OCI-LY1 (cell line): ENCODE data around the gene EMSY.

Experiments
- H2AFZ ChIP-seq: fragments of 200-600 bp; sonication (generic), shearing (Covaris generic); 2 replicates; pipeline ENCODE4 v1.6.0; 2014; ENCODE audit warnings: antibody characterized with exemption, mild to moderate bottlenecking, low read length
- H3F3A ChIP-seq: fragments of 200-600 bp; sonication (generic), shearing (Covaris generic); 2 replicates; pipeline ENCODE4 v1.6.0; 2014; ENCODE audit warnings: mild to moderate bottlenecking, antibody characterized with exemption, low read length, moderate library complexity; ENCODE audit not compliant: insufficient read depth
- H3K27ac ChIP-seq: fragments of 200-600 bp; sonication (generic); 2 replicates; pipeline ENCODE4 v1.5.1; 2014; ENCODE audit warnings: low read length, mixed run types, mild to moderate bottlenecking, low read depth; ENCODE audit not compliant: poor library complexity, severe bottlenecking
- H3K27me3 ChIP-seq: fragments of 200-600 bp; sonication (generic); 2 replicates; pipeline ENCODE4 v1.6.0; 2014; ENCODE audit warnings: antibody characterized with exemption, mild to moderate bottlenecking, low read length, moderate library complexity; ENCODE audit not compliant: insufficient read depth
- H3K36me3 ChIP-seq: fragments of 200-600 bp; sonication (generic); 2 replicates; pipeline ENCODE4 v1.6.1; 2014; ENCODE audit warnings: mild to moderate bottlenecking, antibody characterized with exemption, low read length, moderate library complexity, mixed read lengths; ENCODE audit not compliant: insufficient read depth
- H3K4me1 ChIP-seq: fragments of 200-600 bp; sonication (generic); 2 replicates; pipeline ENCODE4 v1.5.1; 2014; ENCODE audit warnings: mild to moderate bottlenecking, low read length, moderate library complexity; ENCODE audit not compliant: insufficient read depth, severe bottlenecking
- H3K4me2 ChIP-seq: fragments of 200-600 bp; sonication (generic), shearing (Covaris generic); 2 replicates; pipeline ENCODE4 v1.6.1; 2014; ENCODE audit warnings: low read length
- H3K4me3 ChIP-seq: fragments of 200-600 bp; sonication (generic); 2 replicates; pipeline ENCODE4 v1.5.1; 2014; ENCODE audit warnings: low read length, low read depth, mild to moderate bottlenecking, mixed read lengths; ENCODE audit not compliant: poor library complexity, severe bottlenecking
- H3K79me2 ChIP-seq: fragments of 200-600 bp; shearing (Covaris generic); 2 replicates; pipeline ENCODE4 v1.6.1; 2016; ENCODE audit warnings: mixed run types, low read length, mixed read lengths; ENCODE audit not compliant: insufficient read depth
- H3K9ac ChIP-seq: fragments of 200-600 bp; sonication (generic), shearing (Covaris generic); 2 replicates; pipeline ENCODE4 v1.6.1; 2014; ENCODE audit warnings: mild to moderate bottlenecking, low read length, mixed read lengths
- H3K9me2 ChIP-seq: fragments of 200-600 bp; sonication (generic), shearing (Covaris generic); 2 replicates; pipeline ENCODE4 v1.6.1; 2014; ENCODE audit warnings: low read depth, mild to moderate bottlenecking, low read length, mixed read lengths
- H3K9me3 ChIP-seq: fragments of 200-600 bp; shearing (Covaris generic); 2 replicates; pipeline ENCODE4 v1.6.1; 2014; ENCODE audit warnings: low read length, mixed read lengths
- H4K20me1 ChIP-seq: fragments of 200-600 bp; sonication (generic), shearing (Covaris generic); 2 replicates; pipeline ENCODE4 v1.6.0; 2016; ENCODE audit warnings: mild to moderate bottlenecking, low read length; ENCODE audit not compliant: insufficient read depth
- EZH2 ChIP-seq: fragments of 200-600 bp; sonication (generic), shearing (Covaris generic); IDR thresholded peaks from 2 replicates; pipeline ENCODE4 v1.8.0; 2017; ENCODE audit warnings: borderline replicate concordance, mixed run types, mild to moderate bottlenecking, antibody characterized with exemption, low read length, moderate library complexity, mixed read lengths
- TF ChIP-seq, protein P1 (sequence below): fragments of 200-600 bp; sonication (generic), shearing (Covaris generic); IDR thresholded peaks from 2 replicates; pipeline ENCODE4 v1.5.1; 2017; ENCODE audit warnings: mild to moderate bottlenecking, antibody characterized with exemption, low read length, moderate library complexity, mixed read lengths

The EMSY gene

GRCh38 chr11:76588455-76589325 lies 143.9 kb downstream of the EMSY start:
- no peaks in the 10 kb centered on the region for H3K27me3 ChIP-seq
- no peaks in the 10 kb centered on the region for H3K79me2 ChIP-seq
- TF ChIP-seq EZH2, result no peak
- TF ChIP-seq, protein P1, sequence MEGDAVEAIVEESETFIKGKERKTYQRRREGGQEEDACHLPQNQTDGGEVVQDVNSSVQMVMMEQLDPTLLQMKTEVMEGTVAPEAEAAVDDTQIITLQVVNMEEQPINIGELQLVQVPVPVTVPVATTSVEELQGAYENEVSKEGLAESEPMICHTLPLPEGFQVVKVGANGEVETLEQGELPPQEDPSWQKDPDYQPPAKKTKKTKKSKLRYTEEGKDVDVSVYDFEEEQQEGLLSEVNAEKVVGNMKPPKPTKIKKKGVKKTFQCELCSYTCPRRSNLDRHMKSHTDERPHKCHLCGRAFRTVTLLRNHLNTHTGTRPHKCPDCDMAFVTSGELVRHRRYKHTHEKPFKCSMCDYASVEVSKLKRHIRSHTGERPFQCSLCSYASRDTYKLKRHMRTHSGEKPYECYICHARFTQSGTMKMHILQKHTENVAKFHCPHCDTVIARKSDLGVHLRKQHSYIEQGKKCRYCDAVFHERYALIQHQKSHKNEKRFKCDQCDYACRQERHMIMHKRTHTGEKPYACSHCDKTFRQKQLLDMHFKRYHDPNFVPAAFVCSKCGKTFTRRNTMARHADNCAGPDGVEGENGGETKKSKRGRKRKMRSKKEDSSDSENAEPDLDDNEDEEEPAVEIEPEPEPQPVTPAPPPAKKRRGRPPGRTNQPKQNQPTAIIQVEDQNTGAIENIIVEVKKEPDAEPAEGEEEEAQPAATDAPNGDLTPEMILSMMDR, result no peak
- no peaks in the 10 kb centered on the region for H3K9me3 ChIP-seq
- H3K27ac ChIP-seq, result no peak overlapping the region
- no peak overlapping the region for H2AFZ ChIP-seq
- no peak overlapping the region for H3K4me3 ChIP-seq
- H3K9ac ChIP-seq, result no peak overlapping the region
- no peaks in the 10 kb centered on the region for H3K4me1 ChIP-seq
- H3K9me2 ChIP-seq, result no peaks in the 10 kb centered on the region
- no peak overlapping the region for H3K4me2 ChIP-seq
- H3F3A ChIP-seq, result no peaks in the 10 kb centered on the region
- H3K36me3 ChIP-seq, result no peaks in the 10 kb centered on the region
- no peaks in the 10 kb centered on the region for H4K20me1 ChIP-seq

- no peaks in the 10 kb centered on the region for H3K9me3 ChIP-seq
- no peak for TF ChIP-seq EZH2
- TF ChIP-seq, protein P1, result no peak
Measured at GRCh38 chr11:76589477-76589876, 144.7 kb downstream of the EMSY start.

DNA sequence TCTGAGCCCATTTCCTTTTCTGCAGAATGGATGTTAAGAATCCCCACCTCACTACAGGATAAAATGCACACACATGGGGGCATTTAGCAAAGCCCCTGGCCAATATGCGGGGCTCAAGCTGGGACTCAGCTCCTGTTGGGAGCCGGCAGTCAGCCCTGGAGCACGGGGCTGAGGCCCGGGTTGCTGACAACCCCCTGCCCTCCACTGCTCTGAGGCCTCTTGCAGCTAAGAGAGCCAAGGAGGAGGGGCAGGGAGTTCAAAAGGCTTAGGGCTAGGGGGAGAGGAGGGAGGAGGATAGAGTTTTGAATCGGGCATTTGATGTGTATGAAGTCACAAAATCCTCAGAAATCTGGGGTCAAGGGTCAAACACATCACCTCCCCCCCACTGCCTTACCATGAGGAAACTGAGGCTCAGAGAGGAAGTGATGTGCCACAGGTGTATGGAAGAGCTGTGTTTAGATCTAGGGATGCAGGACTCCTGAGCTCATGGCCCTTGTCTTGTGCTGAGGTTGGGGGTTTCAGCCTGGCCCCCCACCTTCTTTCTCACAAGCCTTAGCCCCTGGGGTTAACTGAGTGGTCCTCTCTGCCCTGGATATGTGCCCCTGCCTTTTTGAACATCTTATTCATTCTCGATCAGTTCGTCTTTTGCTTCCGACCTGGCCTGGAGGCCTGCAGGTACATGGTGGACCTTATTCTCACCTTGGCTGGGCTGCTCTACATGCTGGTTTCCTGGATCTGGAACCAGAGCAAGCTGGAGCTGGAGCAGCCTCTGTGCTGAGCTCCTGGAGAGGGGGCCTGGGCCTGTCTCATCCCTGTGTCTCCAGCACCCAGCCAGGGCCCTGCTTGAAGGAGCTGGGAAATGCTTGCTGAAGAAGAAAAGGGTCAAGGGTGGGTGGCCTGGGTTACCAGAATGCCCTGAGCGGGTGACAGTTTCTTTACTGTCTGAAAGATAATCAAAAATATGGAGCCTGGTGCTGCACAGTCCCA lies 145.4 kb downstream of the EMSY start:
- no peaks in the 10 kb centered on the region for H3K36me3 ChIP-seq
- H4K20me1 ChIP-seq, result no peaks in the 10 kb centered on the region
- H3K79me2 ChIP-seq, result no peaks in the 10 kb centered on the region
- no peak overlapping the region for H3K4me3 ChIP-seq
- no peak overlapping the region for H2AFZ ChIP-seq
- H3K4me1 ChIP-seq, result no peaks in the 10 kb centered on the region
- H3K27ac ChIP-seq, result no peak overlapping the region
- H3K9ac ChIP-seq, result no peak overlapping the region
- H3K9me3 ChIP-seq, result no peaks in the 10 kb centered on the region
- H3K27me3 ChIP-seq, result no peaks in the 10 kb centered on the region
- no peak overlapping the region for H3K4me2 ChIP-seq
- H3F3A ChIP-seq, result no peaks in the 10 kb centered on the region
- H3K9me2 ChIP-seq, result no peaks in the 10 kb centered on the region
- TF ChIP-seq, protein P1, result no peak
- no peak for TF ChIP-seq EZH2

More at GRCh38 chr11:76589477-76589876, 144.7 kb downstream of the EMSY start:
- H3K9me2 ChIP-seq, result no peaks in the 10 kb centered on the region
- no peak overlapping the region for H3K4me3 ChIP-seq
- H3K36me3 ChIP-seq, result no peaks in the 10 kb centered on the region
- no peak overlapping the region for H2AFZ ChIP-seq
- H3K27me3 ChIP-seq, result no peaks in the 10 kb centered on the region
- H3K79me2 ChIP-seq, result no peaks in the 10 kb centered on the region
- no peaks in the 10 kb centered on the region for H3K4me1 ChIP-seq
- no peaks in the 10 kb centered on the region for H4K20me1 ChIP-seq
- H3F3A ChIP-seq, result no peaks in the 10 kb centered on the region
- H3K9ac ChIP-seq, result no peak overlapping the region
- no peak overlapping the region for H3K27ac ChIP-seq
- no peak overlapping the region for H3K4me2 ChIP-seq
